GM18868 (cell line): Measurements from ENCODE around the gene PEX5.
"Not testable (repeated sequence)": the region's sequence is repeated elsewhere in the genome, so short reads cannot be mapped to it uniquely, and the experiment has no call there.

Experiments used
- ATAC-seq: cut with Tn5 transposase; IDR thresholded peaks from one replicate; pipeline ENCODE4 v1.9.1; 2021; ENCODE audit warnings: mild to moderate bottlenecking, moderate library complexity; ENCODE audit not compliant: unreplicated experiment

Gene PEX5

GRCh38 chr12:7210642-7211151, 21.2 kb downstream of the PEX5 start:
- no peak for ATAC-seq

- no peak for ATAC-seq
These were observed 23.2 kb downstream of the PEX5 start for GRCh38 chr12:7212678-7213077.

DNA sequence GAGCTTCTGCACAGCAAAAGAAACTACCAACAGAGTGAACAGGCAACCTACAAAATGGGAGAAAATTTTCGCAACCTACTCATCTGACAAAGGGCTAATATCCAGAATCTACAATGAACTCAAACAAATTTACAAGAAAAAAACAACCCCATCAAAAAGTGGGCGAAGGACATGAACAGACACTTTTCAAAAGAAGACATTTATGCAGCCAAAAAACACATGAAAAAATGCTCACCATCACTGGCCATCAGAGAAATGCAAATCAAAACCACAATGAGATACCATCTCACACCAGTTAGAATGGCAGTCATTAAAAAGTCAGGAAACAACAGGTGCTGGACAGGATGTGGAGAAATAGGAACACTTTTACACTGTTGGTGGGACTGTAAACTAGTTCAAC, 24.3 kb downstream of the PEX5 start:
- not testable (repeated sequence) for ATAC-seq

GRCh38 chr12:7217475-7218069, 28.1 kb downstream of the PEX5 start:
- no peak for ATAC-seq

GRCh38 chr12:7219599-7220243, 30.2 kb downstream of the PEX5 start:
- ATAC-seq: no peak

DNA sequence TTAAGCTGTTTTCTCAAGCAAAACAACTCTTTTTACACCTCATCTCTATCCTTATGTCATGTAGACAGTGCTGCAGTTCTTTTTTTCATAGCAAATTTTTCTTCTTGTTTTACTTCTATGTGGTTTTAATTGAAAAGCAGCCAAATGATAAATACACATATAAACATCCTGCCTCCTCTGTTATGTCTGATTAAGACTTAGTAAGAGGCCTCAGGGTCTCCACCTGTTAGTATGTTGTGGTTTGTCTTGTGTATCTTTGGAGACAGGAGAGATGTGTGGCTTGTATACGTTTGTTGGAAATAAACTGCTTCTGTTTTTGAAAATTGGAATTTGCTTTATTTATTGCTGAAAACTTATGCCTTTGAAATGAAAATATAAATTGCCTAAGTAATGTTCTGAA, 32.0 kb downstream of the PEX5 start:
- no peak for ATAC-seq

GRCh38 chr12:7229741-7230140, 40.3 kb downstream of the PEX5 start:
- no peak for ATAC-seq

DNA sequence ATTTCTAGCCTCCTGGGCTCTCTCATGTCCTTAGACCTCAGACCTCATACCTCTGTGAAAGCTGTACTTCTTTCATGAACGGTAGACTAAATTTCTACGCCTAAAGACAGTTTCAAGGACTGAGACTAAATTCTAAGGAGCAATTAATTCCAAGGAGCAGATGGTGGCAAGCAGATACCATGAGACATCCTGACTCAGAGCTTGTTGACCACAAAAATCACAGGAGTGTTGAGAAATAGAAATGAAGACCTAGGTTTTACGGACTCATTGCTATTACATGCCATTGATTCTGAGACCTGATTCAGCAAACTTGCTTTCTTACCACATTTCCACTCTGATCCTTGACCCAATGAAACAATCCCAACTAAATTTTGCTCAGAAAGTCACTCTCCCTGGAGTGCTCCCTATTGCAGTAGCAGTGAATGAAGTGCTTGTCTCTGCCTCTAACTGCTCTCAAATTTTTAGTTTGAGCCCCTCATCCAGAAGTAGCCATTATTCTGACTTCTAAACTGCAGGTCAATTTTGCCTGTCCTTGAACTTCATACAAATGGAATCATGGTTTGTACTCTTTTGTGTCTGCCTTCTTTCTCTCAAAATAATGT, 52.0 kb downstream of the PEX5 start:
- ATAC-seq: no peak

GRCh38 chr12:7242176-7243101, 53.0 kb downstream of the PEX5 start:
- no peak for ATAC-seq

DNA sequence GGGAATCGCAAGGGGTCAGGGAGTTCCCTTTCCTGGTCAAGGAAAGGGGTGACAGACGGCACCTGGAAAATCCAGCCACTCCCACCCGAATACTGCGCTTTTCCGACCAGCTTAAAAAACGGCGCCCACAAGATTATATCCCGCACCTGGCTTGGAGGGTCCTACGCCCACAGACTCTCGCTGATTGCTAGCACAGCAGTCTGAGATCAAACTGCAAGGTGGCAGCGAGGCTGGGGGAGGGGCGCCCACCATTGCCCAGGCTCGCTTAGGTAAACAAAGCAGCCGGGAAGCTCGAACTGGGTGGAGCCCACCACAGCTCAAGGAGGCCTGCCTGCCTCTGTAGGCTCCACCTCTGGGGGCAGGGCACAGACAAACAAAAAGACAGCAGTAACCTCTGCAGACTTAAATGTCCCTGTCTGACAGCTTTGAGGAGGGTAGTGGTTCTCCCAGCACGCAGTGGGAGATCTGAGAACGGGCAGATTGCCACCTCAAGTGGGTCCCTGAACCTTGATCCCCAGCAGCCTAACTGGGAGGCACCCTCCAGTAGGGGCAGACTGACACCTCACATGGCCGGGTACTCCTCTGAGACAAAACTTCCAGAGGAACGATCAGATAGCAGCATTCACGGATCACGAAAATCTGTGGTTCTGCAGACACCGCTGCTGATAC, 62.0 kb downstream of the PEX5 start:
- ATAC-seq: not testable (repeated sequence)

GRCh38 chr12:7259060-7259459, 69.6 kb downstream of the PEX5 start:
- ATAC-seq: no peak
